WERI-Rb-1 (cell line): ENCODE measurements around the gene NR3C1.

Experiments used
- DNase-seq: peaks from one replicate; pipeline ENCODE4 v3.0.0-alpha.2; 2020
- H3K27ac ChIP-seq: fragments of 250-450 bp; sonication (Bioruptor Pico); 2 replicates; pipeline ENCODE4 v1.5.1; 2020; ENCODE audit warnings: mild to moderate bottlenecking, moderate library complexity
- H3K27me3 ChIP-seq: fragments of 250-450 bp; sonication (Bioruptor Pico); 2 replicates; pipeline ENCODE4 v1.5.1; 2021; ENCODE audit warnings: mild to moderate bottlenecking, low read depth, moderate library complexity; ENCODE audit not compliant: insufficient read depth, severe bottlenecking
- H3K36me3 ChIP-seq: fragments of 250-450 bp; sonication (Bioruptor Pico); 2 replicates; pipeline ENCODE4 v1.5.1; 2020; ENCODE audit warnings: mild to moderate bottlenecking, moderate library complexity
- H3K4me3 ChIP-seq: 2 replicates; pipeline ENCODE4 v1.5.1; 2011; ENCODE audit warnings: low read depth, mild to moderate bottlenecking, control low read depth, low read length
- H3K9me3 ChIP-seq: fragments of 250-450 bp; sonication (Bioruptor Pico); 2 replicates; pipeline ENCODE4 v1.5.1; 2021; ENCODE audit warnings: mild to moderate bottlenecking, moderate library complexity; ENCODE audit not compliant: severe bottlenecking
- CTCF ChIP-seq: IDR thresholded peaks from 2 replicates; pipeline ENCODE4 v1.5.1; 2011; ENCODE audit warnings: low read depth, mild to moderate bottlenecking, control low read depth, inconsistent platforms, low read length

The NR3C1 gene

GRCh38 chr5:143379606-143380005 is 23.9 kb downstream of the NR3C1 start:
- H3K27me3 ChIP-seq, result no peaks in the 10 kb centered on the region
- H3K4me3 ChIP-seq, result no peak overlapping the region
- DNase-seq, result no peak
- peaks cover 2% of the 10 kb centered on the region for H3K9me3 ChIP-seq
- TF ChIP-seq CTCF, result no peak
- H3K36me3 ChIP-seq, result no peaks in the 10 kb centered on the region
- H3K27ac ChIP-seq, result no peak overlapping the region

GRCh38 chr5:143376911-143377813 is 26.3 kb downstream of the NR3C1 start:
- no peak for TF ChIP-seq CTCF
- no peak for DNase-seq
- Histone ChIP-seq H3K9me3 (no peaks in the 10 kb centered on the region), H3K27me3 (no peaks in the 10 kb centered on the region), H3K4me3 (no peak overlapping the region), H3K27ac (no peak overlapping the region), H3K36me3 (no peaks in the 10 kb centered on the region)

- Histone ChIP-seq H3K9me3 (no peaks in the 10 kb centered on the region), H3K27ac (no peak overlapping the region), H3K27me3 (no peaks in the 10 kb centered on the region), H3K4me3 (no peak overlapping the region), H3K36me3 (no peaks in the 10 kb centered on the region)
- DNase-seq, result no peak
- TF ChIP-seq CTCF, result no peak
Observed at GRCh38 chr5:143376195-143376779, 27.2 kb downstream of the NR3C1 start.

- no peak overlapping the region for H3K27ac ChIP-seq
- H3K36me3 ChIP-seq, result no peaks in the 10 kb centered on the region
- TF ChIP-seq CTCF, result no peak
- H3K9me3 ChIP-seq, result no peaks in the 10 kb centered on the region
- H3K27me3 ChIP-seq, result no peaks in the 10 kb centered on the region
- no peak overlapping the region for H3K4me3 ChIP-seq
- DNase-seq, result no peak
Observed at GRCh38 chr5:143374496-143375217, 28.8 kb downstream of the NR3C1 start.

- Histone ChIP-seq H3K27me3 (no peaks in the 10 kb centered on the region), H3K36me3 (no peaks in the 10 kb centered on the region), H3K9me3 (no peaks in the 10 kb centered on the region), H3K4me3 (no peak overlapping the region), H3K27ac (no peak overlapping the region)
- no peak for DNase-seq
- no peak for TF ChIP-seq CTCF
Observed at GRCh38 chr5:143373076-143373475, 30.4 kb downstream of the NR3C1 start.
